ENCODE results near the gene CACNA2D3.

DNA sequence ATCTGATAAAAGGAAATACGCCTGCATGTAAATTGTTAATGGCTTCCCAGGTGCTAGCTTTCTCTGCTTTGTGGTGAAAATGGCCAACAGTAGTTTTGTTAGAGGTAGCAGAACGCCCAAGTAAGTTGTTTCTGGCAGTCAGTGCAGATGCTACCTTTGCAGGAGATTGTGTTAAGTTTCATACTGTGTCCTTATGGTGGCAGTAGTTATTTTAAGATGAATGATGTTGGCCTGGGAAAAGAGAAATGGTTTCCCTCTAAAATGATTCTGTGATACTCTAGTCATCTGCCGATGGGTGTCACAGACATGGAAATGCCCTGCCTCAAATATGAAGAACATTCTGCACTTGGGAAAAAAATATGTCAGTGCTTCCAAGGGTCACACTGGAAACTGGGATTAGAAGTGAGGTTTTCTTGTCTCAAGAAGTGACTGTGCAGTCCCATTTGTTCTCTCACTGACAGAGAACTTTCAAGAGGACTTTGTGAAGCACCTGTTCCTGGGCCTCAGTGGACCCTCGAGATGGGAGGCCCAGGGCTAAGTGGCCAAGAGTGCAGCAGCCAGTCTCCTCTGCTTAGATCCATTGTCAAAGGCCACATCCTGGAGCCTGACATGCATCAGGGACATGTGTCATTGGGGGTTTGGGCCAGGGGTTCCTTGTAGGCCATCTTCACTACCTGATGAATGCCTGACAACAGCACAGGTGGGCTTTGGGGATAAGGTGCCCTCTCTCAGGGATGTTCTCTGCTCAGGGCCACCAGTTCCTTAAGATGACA lies 393.3 kb downstream of the CACNA2D3 start:
- TF ChIP-seq POLR2AphosphoS5 (IDR thresholded peaks at IDR 0.05; ENCODE audit: borderline replicate concordance, low read depth, low read length) (no peak), EZH2 (IDR thresholded peaks at IDR 0.05) (no peak)
